Measurements from ENCODE around the gene RNU4-1. TPM values are rescaled to one million over a fixed set of nuclear protein-coding genes. Genes with fewer than 3 reads are reported as not detected.

Gene RNU4-1
- total and polyA plus RNA-seq, 3 experiments from 2014 or later: 628 to 678 TPM; not detected in 1

GRCh38 chr12:120332041-120332440, 39.0 kb upstream of the RNU4-1 start:
- peaks cover 0 to 3% (median 0%) of the 10 kb centered on the region in 3 donors for H3K4me1 Mint-ChIP-seq
- peaks cover 9 to 11% of the 10 kb centered on the region in 2 donors for H3K27me3 Mint-ChIP-seq
- DNase-seq: no peak

GRCh38 chr12:120331390-120331789, 38.4 kb upstream of the RNU4-1 start:
- Mint-ChIP-seq H3K27me3 (peaks cover 9 to 11% of the 10 kb centered on the region in 2 donors), H3K4me3 (no peak overlapping the region), H3K9me3 (peaks cover 0 to 5% (median 0%) of the 10 kb centered on the region in 5 donors), H3K27ac (no peak overlapping the region), H3K4me1 (peaks cover 0 to 3% (median 0%) of the 10 kb centered on the region in 3 donors), H3K36me3 (no peaks in the 10 kb centered on the region)
- H3K4me1 ChIP-seq (ENCODE audit: insufficient read depth, low read length): no peaks in the 10 kb centered on the region
- POLR2A ChIA-PET: interaction anchor here (0.5 kb wide), 1 partner anchor 126 kb away, joined by 4 read pairs; no protein-coding TSS in a partner anchor
- H3K4me3 ChIP-seq (ENCODE audit: low read length): no peak overlapping the region
- CTCF ChIA-PET: no interaction called here
- H3K27ac ChIP-seq (ENCODE audit: low read depth, low read length): no peak overlapping the region
- H3K27me3 ChIP-seq (ENCODE audit: insufficient read depth, low read length, poor library complexity, severe bottlenecking): no peaks in the 10 kb centered on the region
- no peak for DNase-seq
- H3K36me3 ChIP-seq (ENCODE audit: insufficient read depth, low read length): no peaks in the 10 kb centered on the region
- no peaks in the 10 kb centered on the region for H3K9me3 ChIP-seq (ENCODE audit: low read length)

More at GRCh38 chr12:120332041-120332440, 39.0 kb upstream of the RNU4-1 start:
- CTCF ChIA-PET: no interaction called here
- H3K9me3 ChIP-seq (ENCODE audit: low read length): no peaks in the 10 kb centered on the region
- Mint-ChIP-seq H3K9me3 (peaks cover 0 to 10% (median 5%) of the 10 kb centered on the region in 5 donors), H3K4me3 (no peak overlapping the region), H3K36me3 (peaks cover 0 to 5% (median 0%) of the 10 kb centered on the region in 3 donors), H3K27ac (no peak overlapping the region)
- POLR2A ChIA-PET: interaction anchor here (0.5 kb wide), 2 partner anchors 100 to 127 kb away, joined by 4 read pairs; no protein-coding TSS in a partner anchor
- no peaks in the 10 kb centered on the region for H3K27me3 ChIP-seq (ENCODE audit: insufficient read depth, low read length, poor library complexity, severe bottlenecking)
- H3K36me3 ChIP-seq (ENCODE audit: insufficient read depth, low read length): no peaks in the 10 kb centered on the region
- no peaks in the 10 kb centered on the region for H3K4me1 ChIP-seq (ENCODE audit: insufficient read depth, low read length)
- no peak overlapping the region for H3K4me3 ChIP-seq (ENCODE audit: low read length)
- H3K27ac ChIP-seq (ENCODE audit: low read depth, low read length): no peak overlapping the region

- CTCF ChIA-PET: no interaction called here
- H3K9me3 ChIP-seq (ENCODE audit: low read length): no peaks in the 10 kb centered on the region
- Mint-ChIP-seq H3K9me3 (no peaks in the 10 kb centered on the region), H3K4me1 (peaks cover 6 to 12% (median 7%) of the 10 kb centered on the region in 3 donors), H3K4me3 (no peak overlapping the region), H3K36me3 (no peaks in the 10 kb centered on the region), H3K27me3 (peaks cover 5 to 13% of the 10 kb centered on the region in 2 donors), H3K27ac (no peak overlapping the region)
- no peaks in the 10 kb centered on the region for H3K4me1 ChIP-seq (ENCODE audit: insufficient read depth, low read length)
- POLR2A ChIA-PET: no interaction called here
- H3K27ac ChIP-seq (ENCODE audit: low read depth, low read length): no peak overlapping the region
- H3K4me3 ChIP-seq (ENCODE audit: low read length): no peak overlapping the region
- H3K27me3 ChIP-seq (ENCODE audit: insufficient read depth, low read length, poor library complexity, severe bottlenecking): no peaks in the 10 kb centered on the region
- no peak for DNase-seq
- H3K36me3 ChIP-seq (ENCODE audit: insufficient read depth, low read length): no peaks in the 10 kb centered on the region
Observed at GRCh38 chr12:120328228-120328627, 35.2 kb upstream of the RNU4-1 start.

- H3K27me3 ChIP-seq (ENCODE audit: insufficient read depth, low read length, poor library complexity, severe bottlenecking): no peaks in the 10 kb centered on the region
- no peaks in the 10 kb centered on the region for H3K4me1 ChIP-seq (ENCODE audit: insufficient read depth, low read length)
- no peaks in the 10 kb centered on the region for H3K36me3 ChIP-seq (ENCODE audit: insufficient read depth, low read length)
- Mint-ChIP-seq H3K4me1 (peaks cover 6 to 12% (median 7%) of the 10 kb centered on the region in 3 donors), H3K36me3 (no peaks in the 10 kb centered on the region), H3K27ac (no peak within 1 kb of the TSS), H3K27me3 (peaks cover 4 to 13% of the 10 kb centered on the region in 2 donors), H3K9me3 (no peaks in the 10 kb centered on the region), H3K4me3 (peak within 1 kb of the TSS in 2 of 7 donors; percentile 32 to 48)
- H3K27ac ChIP-seq (ENCODE audit: low read depth, low read length): no peak within 1 kb of the TSS
- H3K4me3 ChIP-seq (ENCODE audit: low read length): no peak within 1 kb of the TSS
- ChIA-PET POLR2A (interaction anchor here (1.8 kb wide), 1 partner anchor 11 kb away, joined by 5 read pairs; no protein-coding TSS in a partner anchor), CTCF (interaction anchor here (0.7 to 2.6 kb wide), 5 partner anchors 8 to 321 kb away, joined by 3 to 13 read pairs (median 3); no protein-coding TSS in a partner anchor)
- H3K9me3 ChIP-seq (ENCODE audit: low read length): no peaks in the 10 kb centered on the region
- no peak for DNase-seq
Observed at GRCh38 chr12:120327593-120327992, 34.6 kb upstream of the RNU4-1 start, which contains the start of gene PLA2G1B. Gene PLA2G1B (minus strand): TSS chr12:120327779. CDS start chr12:120327753, 26 bp downstream.

- no peaks in the 10 kb centered on the region for H3K9me3 ChIP-seq (ENCODE audit: low read length)
- H3K27ac Mint-ChIP-seq: peak overlapping the region in 1 of 8 donors; percentile 1
- no peaks in the 10 kb centered on the region for H3K4me1 ChIP-seq (ENCODE audit: insufficient read depth, low read length)
- no peak overlapping the region for H3K27ac ChIP-seq (ENCODE audit: low read depth, low read length)
- H3K27me3 ChIP-seq (ENCODE audit: insufficient read depth, low read length, poor library complexity, severe bottlenecking): no peaks in the 10 kb centered on the region
- no peak overlapping the region for H3K4me3 ChIP-seq (ENCODE audit: low read length)
- H3K27me3 Mint-ChIP-seq: peaks cover 0 to 7% of the 10 kb centered on the region in 2 donors
- no peak for DNase-seq
- no peaks in the 10 kb centered on the region for H3K36me3 ChIP-seq (ENCODE audit: insufficient read depth, low read length)
- H3K4me1 Mint-ChIP-seq: peaks cover 6 to 12% (median 7%) of the 10 kb centered on the region in 3 donors
- H3K4me3 Mint-ChIP-seq: no peak overlapping the region
- no peaks in the 10 kb centered on the region for H3K36me3 Mint-ChIP-seq
- CTCF ChIA-PET: interaction anchor here (1.3 to 2.6 kb wide), 2 partner anchors 105 to 324 kb away, joined by 4 to 13 read pairs; no protein-coding TSS in a partner anchor
- POLR2A ChIA-PET: interaction anchor here (0.6 kb wide), 1 partner anchor 116 kb away, joined by 9 read pairs; no protein-coding TSS in a partner anchor
- no peaks in the 10 kb centered on the region for H3K9me3 Mint-ChIP-seq
Observed at GRCh38 chr12:120324841-120325417, 31.9 kb upstream of the RNU4-1 start.

- Histone ChIP-seq H3K36me3 (ENCODE audit: insufficient read depth, low read length) (no peaks in the 10 kb centered on the region), H3K4me1 (ENCODE audit: insufficient read depth, low read length) (no peaks in the 10 kb centered on the region), H3K9me3 (ENCODE audit: low read length) (no peaks in the 10 kb centered on the region), H3K27ac (ENCODE audit: low read depth, low read length) (no peak overlapping the region), H3K27me3 (ENCODE audit: insufficient read depth, low read length, poor library complexity, severe bottlenecking) (no peaks in the 10 kb centered on the region), H3K4me3 (ENCODE audit: low read length) (no peak overlapping the region)
- H3K4me1 Mint-ChIP-seq: peaks cover 6 to 12% (median 7%) of the 10 kb centered on the region in 3 donors
- no peaks in the 10 kb centered on the region for H3K36me3 Mint-ChIP-seq
- CTCF ChIA-PET: no interaction called here
- H3K9me3 Mint-ChIP-seq: no peaks in the 10 kb centered on the region
- H3K27ac Mint-ChIP-seq: no peak overlapping the region
- DNase-seq: no peak
- POLR2A ChIA-PET: no interaction called here
- H3K27me3 Mint-ChIP-seq: peaks cover 0 to 5% of the 10 kb centered on the region in 2 donors
- no peak overlapping the region for H3K4me3 Mint-ChIP-seq
Observed at GRCh38 chr12:120323772-120324171, 30.7 kb upstream of the RNU4-1 start.

GRCh38 chr12:120321382-120322202, 28.6 kb upstream of the RNU4-1 start:
- Mint-ChIP-seq H3K4me1 (peaks cover 19 to 26% (median 20%) of the 10 kb centered on the region in 3 donors), H3K9me3 (no peaks in the 10 kb centered on the region), H3K4me3 (no peak overlapping the region), H3K36me3 (no peaks in the 10 kb centered on the region), H3K27ac (no peak overlapping the region), H3K27me3 (peaks cover 0 to 5% of the 10 kb centered on the region in 2 donors)
- CTCF ChIA-PET: no interaction called here
- no peak for DNase-seq
- Histone ChIP-seq H3K27ac (ENCODE audit: low read depth, low read length) (no peak overlapping the region), H3K4me1 (ENCODE audit: insufficient read depth, low read length) (peaks cover 11% of the 10 kb centered on the region), H3K4me3 (ENCODE audit: low read length) (no peak overlapping the region), H3K36me3 (ENCODE audit: insufficient read depth, low read length) (no peaks in the 10 kb centered on the region), H3K9me3 (ENCODE audit: low read length) (no peaks in the 10 kb centered on the region), H3K27me3 (ENCODE audit: insufficient read depth, low read length, poor library complexity, severe bottlenecking) (no peaks in the 10 kb centered on the region)
- POLR2A ChIA-PET: no interaction called here

Data from CD8-positive, alpha-beta memory T cell (primary cell).